Sigmoid colon (tissue), 7 donors: ENCODE measurements around the gene GAPDHS. TPM values are rescaled to one million over a fixed set of nuclear protein-coding genes. Genes with fewer than 3 reads are reported as not detected.

Experiments used
- DNase-seq: peaks from one replicate; pipeline ENCODE4 v3.0.0-alpha.2; 2019
- H3K27ac ChIP-seq, 4 donors: fragments of 200-600 bp; sonication (generic); one replicate each; pipeline ENCODE4 v1.5.1; 2016 to 2019; ENCODE audit warnings: mild to moderate bottlenecking in 1 of 4
- H3K27me3 ChIP-seq, 3 donors: fragments of 200-600 bp; sonication (generic); one replicate each; pipeline ENCODE4 v1.5.1; 2019; ENCODE audit warnings: mild to moderate bottlenecking in 1 of 3
- H3K36me3 ChIP-seq, 4 donors: fragments of 200-600 bp; sonication (generic); one replicate each; pipeline ENCODE4 v1.5.1; 2016 to 2019
- H3K4me1 ChIP-seq, 4 donors: fragments of 200-600 bp; sonication (generic); one replicate each; pipeline ENCODE4 v1.5.1; 2017 to 2019
- H3K4me3 ChIP-seq, 4 donors: fragments of 200-600 bp; sonication (generic); one replicate each; pipeline ENCODE4 v1.5.1; 2017 to 2019; ENCODE audit warnings: mild to moderate bottlenecking in 2 of 4, moderate library complexity in 1 of 4
- H3K9me3 ChIP-seq, 4 donors: fragments of 200-600 bp in 3 of 4; sonication (generic) in 3 of 4; one replicate each; pipeline versions ENCODE4 v1.5.1 to v1.6.1; 2013 to 2019
- EP300 ChIP-seq, 4 donors: sonication (generic); formaldehyde crosslinking; IDR thresholded peaks; one replicate each; pipeline ENCODE4 v1.6.1; 2017; ENCODE audit warnings: antibody characterized with exemption in 4 of 4
- POLR2A ChIP-seq, 2 donors: fragments of 450-650 bp; IDR thresholded peaks; one replicate each; pipeline ENCODE4 v1.6.1; 2016; ENCODE audit warnings: antibody characterized with exemption in 2 of 2, mild to moderate bottlenecking in 2 of 2, moderate library complexity in 2 of 2
- POLR2AphosphoS5 ChIP-seq, 4 donors: sonication (generic); formaldehyde crosslinking; IDR thresholded peaks; one replicate each; pipeline ENCODE4 v1.6.1; 2017; ENCODE audit warnings: antibody characterized with exemption in 4 of 4
- WGBS, 2 donors: extraction: QIAGEN DNeasy Blood & Tissue Kit; methylation state at CpG; one replicate each; pipeline ENCODE4 v1.1.7; 2013; 5-methylcytosine and 5-hydroxymethylcytosine counted together
- intact Hi-C: fragments of 100-400 bp; cut with DNase I; formaldehyde crosslinking; loops from one replicate; pipeline ENCODE4 v1.15.1; 2023
- polyA plus RNA-seq, 3 donors: library from polyadenylated mRNA; stranded (reverse); fragments of 200-250 nt; gene quantifications; one replicate each; pipeline ENCODE4 v1.2.3, GENCODE V29; 2013
- total RNA-seq, 4 donors: library from RNA; depleted of rRNA; stranded (reverse); fragments of >200 nt; gene quantifications; one replicate each; pipeline ENCODE4 v1.1.0, GENCODE V29; 2016
- TF ChIP-seq, protein P1 (sequence below), 4 experiments: fragments of 450-650 bp in 3 of 4; fragments of 200-600 bp in 1 of 4; IDR thresholded peaks; one replicate each; pipeline ENCODE4 v1.5.1; 2016 to 2019; ENCODE audit warnings: antibody characterized with exemption in 4 of 4, mild to moderate bottlenecking in 3 of 4, moderate library complexity in 2 of 4
- donor health status: healthy with polysubstance abuse.
- donor health status: Bipolar disorder and iron deficiency.
- donor health status: healthy.

Gene GAPDHS
- total and polyA plus RNA-seq, 7 donors, result not detected

DNA sequence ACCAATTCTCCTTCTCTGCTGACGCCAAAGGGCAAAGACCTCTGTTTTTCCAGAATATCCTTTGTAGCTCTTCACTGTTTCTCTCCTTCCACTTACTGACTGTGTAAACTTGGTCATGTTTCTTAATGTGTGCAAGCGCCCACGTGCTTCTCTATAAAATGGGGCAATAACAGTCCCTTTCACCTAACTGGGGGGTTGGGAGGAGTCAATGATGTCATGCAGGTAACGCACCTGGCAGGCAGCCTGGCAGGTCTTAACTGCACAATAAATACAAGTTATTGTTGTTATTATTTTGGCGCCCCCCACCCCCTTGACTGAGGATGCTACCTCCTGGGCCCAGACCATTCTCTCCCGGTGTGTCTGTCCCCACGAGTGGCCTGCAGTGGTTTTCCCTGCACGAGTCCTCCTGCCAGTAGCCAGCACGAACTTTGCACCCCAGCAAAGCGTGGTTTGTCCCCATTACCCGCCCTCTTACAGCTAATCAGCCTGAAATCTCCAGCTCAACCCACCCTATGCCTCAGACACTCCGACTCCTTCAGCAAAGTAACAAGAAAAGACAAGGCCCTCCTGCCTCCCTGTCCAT, 10.4 kb upstream of the GAPDHS start:
- DNase-seq, result no peak
- WGBS, 2 donors, result 22 to 67% methylated on average over 12 of the region's 12 CpGs
- TF ChIP-seq EP300 (IDR thresholded peaks at IDR 0.05) (no peak), POLR2AphosphoS5 (IDR thresholded peaks at IDR 0.05) (no peak), POLR2A (IDR thresholded peaks at IDR 0.05) (no peak)
- TF ChIP-seq, protein P1, sequence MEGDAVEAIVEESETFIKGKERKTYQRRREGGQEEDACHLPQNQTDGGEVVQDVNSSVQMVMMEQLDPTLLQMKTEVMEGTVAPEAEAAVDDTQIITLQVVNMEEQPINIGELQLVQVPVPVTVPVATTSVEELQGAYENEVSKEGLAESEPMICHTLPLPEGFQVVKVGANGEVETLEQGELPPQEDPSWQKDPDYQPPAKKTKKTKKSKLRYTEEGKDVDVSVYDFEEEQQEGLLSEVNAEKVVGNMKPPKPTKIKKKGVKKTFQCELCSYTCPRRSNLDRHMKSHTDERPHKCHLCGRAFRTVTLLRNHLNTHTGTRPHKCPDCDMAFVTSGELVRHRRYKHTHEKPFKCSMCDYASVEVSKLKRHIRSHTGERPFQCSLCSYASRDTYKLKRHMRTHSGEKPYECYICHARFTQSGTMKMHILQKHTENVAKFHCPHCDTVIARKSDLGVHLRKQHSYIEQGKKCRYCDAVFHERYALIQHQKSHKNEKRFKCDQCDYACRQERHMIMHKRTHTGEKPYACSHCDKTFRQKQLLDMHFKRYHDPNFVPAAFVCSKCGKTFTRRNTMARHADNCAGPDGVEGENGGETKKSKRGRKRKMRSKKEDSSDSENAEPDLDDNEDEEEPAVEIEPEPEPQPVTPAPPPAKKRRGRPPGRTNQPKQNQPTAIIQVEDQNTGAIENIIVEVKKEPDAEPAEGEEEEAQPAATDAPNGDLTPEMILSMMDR (IDR thresholded peaks at IDR 0.05), result no peak
- no peak overlapping the region for H3K27ac ChIP-seq
- H3K36me3 ChIP-seq, result no peaks in the 10 kb centered on the region
- peaks cover under 1 to 36% (median 2%) of the 10 kb centered on the region in 3 donors for H3K27me3 ChIP-seq
- H3K4me1 ChIP-seq, result no peaks in the 10 kb centered on the region
- intact Hi-C loops, result no loop called here
- no peak overlapping the region for H3K4me3 ChIP-seq
- H3K9me3 ChIP-seq, result no peaks in the 10 kb centered on the region

DNA sequence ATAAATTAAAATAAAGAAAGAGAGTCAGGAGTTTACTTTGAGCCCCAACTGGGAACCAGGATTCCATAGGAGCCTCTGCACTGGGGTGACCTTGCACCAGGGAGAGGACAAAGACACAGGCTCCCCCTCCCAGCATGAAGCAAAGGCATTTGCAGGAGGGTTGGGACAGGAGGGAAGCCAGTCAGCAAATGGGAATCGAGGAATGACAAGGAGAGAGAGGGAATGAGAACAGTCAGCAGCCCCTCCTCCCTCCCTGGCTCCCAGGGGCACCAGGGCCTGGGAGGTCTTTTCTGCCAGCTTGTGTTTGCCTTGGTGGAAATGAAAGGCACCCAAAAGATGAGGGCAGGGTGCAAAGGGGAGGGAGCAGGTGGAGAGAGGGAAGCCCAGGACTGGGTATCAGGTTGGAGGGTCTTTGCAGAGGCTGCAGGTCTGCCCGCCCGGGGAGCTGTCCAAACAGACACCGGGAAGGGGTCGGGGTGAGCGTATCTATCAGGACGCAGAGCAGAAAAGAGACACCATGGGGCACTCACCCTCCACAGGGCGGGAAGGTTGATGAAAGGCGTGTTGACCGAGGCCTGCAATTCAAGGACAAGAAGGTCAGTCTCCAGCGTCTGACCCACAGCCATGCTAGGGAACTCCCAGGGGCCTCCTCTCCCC, 8.9 kb upstream of the GAPDHS start:
- H3K27ac ChIP-seq, result no peak overlapping the region
- no peaks in the 10 kb centered on the region for H3K36me3 ChIP-seq
- 62 to 78% methylated on average over 11 of the region's 11 CpGs for WGBS, 2 donors
- peaks cover 2 to 51% (median 10%) of the 10 kb centered on the region in 3 donors for H3K27me3 ChIP-seq
- no peak for TF ChIP-seq POLR2AphosphoS5 (IDR thresholded peaks at IDR 0.05)
- TF ChIP-seq POLR2A (IDR thresholded peaks at IDR 0.05), result no peak
- TF ChIP-seq, protein P1 (IDR thresholded peaks at IDR 0.05), result no peak
- TF ChIP-seq EP300 (IDR thresholded peaks at IDR 0.05), result no peak
- no peak overlapping the region for H3K4me3 ChIP-seq
- no peak for DNase-seq
- H3K4me1 ChIP-seq, result no peaks in the 10 kb centered on the region
- intact Hi-C loops, result no loop called here
- H3K9me3 ChIP-seq, result no peaks in the 10 kb centered on the region

DNA sequence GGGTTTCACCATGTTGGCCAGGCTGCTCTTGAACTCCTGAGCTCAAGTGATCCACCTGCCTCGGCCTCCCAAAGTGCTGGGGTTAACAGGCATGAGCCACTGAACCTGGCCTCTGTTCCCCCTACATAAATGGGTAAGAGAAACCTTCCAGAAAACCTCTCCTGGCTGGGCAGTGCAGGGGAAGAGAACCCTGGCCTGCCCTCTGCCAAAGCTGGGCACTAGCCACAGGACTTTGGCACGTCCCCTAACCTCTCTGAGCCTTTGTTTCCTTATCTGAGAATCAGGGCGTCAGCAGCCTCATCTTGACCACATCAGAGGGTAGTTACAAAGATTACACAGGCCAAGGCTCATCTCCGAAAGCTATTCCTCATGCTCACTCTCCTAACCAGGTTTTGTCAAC, 7.4 kb upstream of the GAPDHS start:
- peaks cover 5 to 66% (median 21%) of the 10 kb centered on the region in 3 donors for H3K27me3 ChIP-seq
- intact Hi-C loops, result no loop called here
- no peak overlapping the region for H3K27ac ChIP-seq
- DNase-seq, result no peak
- WGBS, 2 donors, result 72 to 82% methylated on average over 4 of the region's 4 CpGs
- H3K4me1 ChIP-seq, result no peaks in the 10 kb centered on the region
- no peak overlapping the region for H3K4me3 ChIP-seq
- H3K36me3 ChIP-seq, result no peaks in the 10 kb centered on the region
- H3K9me3 ChIP-seq, result no peaks in the 10 kb centered on the region
- no peak for TF ChIP-seq POLR2A (IDR thresholded peaks at IDR 0.05)
- TF ChIP-seq, protein P1 (IDR thresholded peaks at IDR 0.05), result no peak
- no peak for TF ChIP-seq POLR2AphosphoS5 (IDR thresholded peaks at IDR 0.05)
- TF ChIP-seq EP300 (IDR thresholded peaks at IDR 0.05), result no peak

DNA sequence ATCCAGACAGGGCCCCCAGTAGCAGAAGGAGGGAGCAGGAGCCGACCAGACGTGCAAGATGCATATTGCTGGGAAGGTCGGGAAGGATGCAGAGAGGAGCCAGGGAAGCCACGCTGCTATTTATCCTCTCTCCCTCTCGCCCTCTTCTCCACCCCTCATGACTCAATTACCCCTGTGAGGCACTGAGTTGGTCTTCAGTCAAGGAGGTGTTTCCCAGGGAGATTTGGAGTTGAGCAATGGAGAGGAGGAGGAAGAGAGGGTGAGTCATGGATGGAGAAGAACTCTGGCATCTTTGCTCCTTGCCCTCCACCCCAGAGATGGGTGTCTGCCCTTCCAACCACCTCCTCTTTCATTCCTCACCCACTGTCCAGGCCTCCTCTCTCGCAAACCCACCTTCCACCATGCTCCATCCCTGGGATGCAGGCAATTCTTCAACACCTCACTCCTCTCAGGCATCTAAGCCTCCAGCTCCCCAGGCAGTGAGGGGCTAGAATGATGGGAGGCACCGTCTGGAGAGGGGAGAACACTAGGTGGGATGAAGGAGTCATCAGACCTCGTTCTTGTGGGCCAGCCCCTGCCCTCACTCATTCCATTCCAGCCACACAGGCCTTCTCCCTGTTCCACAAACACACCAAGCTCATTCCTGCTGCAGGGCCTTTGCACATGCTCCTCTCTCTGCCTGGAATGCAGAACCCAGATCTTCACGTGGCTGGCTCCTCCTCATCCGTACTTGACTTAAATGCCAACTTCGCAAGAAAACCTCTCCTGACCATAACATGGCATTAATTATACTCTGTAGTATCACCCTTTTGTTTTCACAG, 4.8 kb upstream of the GAPDHS start, which contains the start of gene SBSN:
TSS of gene SBSN (minus strand) at position 94 of the 821 bp plus-strand sequence. CDS start at position 64, 30 bp downstream.
- TF ChIP-seq POLR2A (IDR thresholded peaks at IDR 0.05) (no peak), EP300 (IDR thresholded peaks at IDR 0.05) (no peak), POLR2AphosphoS5 (IDR thresholded peaks at IDR 0.05) (no peak)
- TF ChIP-seq, protein P1 (IDR thresholded peaks at IDR 0.05), result no peak
- Histone ChIP-seq H3K27me3 (peaks cover 5 to 91% (median 43%) of the 10 kb centered on the region in 3 donors), H3K27ac (no peak within 1 kb of the TSS), H3K4me1 (peaks cover 0 to under 1% (median 0%) of the 10 kb centered on the region in 4 donors), H3K36me3 (no peaks in the 10 kb centered on the region), H3K4me3 (no peak within 1 kb of the TSS), H3K9me3 (no peaks in the 10 kb centered on the region)
- intact Hi-C loops, result no loop called here
- no peak for DNase-seq
- 77 to 86% methylated on average over 11 of the region's 11 CpGs for WGBS, 2 donors
